NOMO-1 treated with DMSO at 0.1 percent for 48 hours (cell line): ENCODE results near the gene EDAR.

Source experiments
- DNase-seq: peaks from one replicate; lab custom pipeline; 2025; ENCODE audit not compliant: unreplicated experiment; lab: John Stamatoyannopoulos, UW

EDAR gene

DNA sequence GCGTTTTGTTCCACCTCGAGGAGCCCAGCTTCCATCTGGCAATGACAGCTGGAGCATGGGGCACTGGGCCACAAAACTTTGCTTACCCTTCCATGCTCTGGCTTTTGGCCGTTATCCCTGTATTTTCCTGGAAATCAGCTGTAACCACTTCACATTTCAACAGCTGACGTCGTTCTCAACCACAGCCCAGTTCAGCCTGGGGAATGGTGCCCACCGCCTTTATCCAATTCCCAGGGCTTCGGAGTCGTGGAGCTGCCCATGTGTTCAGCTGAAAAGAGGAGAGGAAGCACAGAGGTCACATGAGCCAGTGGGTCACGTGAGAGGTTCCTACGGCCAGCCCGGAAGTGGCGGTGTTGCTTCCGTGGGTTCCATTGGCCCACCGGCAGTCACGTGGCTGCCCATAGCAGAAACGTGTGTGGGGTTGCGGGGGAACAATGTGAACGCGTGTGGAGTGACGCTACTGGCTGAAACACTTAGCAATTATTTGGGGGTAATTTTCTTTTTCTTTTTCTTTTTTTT lies 16.7 kb upstream of the EDAR start:
- DNase-seq: no peak

- no peak for DNase-seq
Measured at GRCh38 chr2:109001201-109001600, 12.2 kb upstream of the EDAR start.

DNA sequence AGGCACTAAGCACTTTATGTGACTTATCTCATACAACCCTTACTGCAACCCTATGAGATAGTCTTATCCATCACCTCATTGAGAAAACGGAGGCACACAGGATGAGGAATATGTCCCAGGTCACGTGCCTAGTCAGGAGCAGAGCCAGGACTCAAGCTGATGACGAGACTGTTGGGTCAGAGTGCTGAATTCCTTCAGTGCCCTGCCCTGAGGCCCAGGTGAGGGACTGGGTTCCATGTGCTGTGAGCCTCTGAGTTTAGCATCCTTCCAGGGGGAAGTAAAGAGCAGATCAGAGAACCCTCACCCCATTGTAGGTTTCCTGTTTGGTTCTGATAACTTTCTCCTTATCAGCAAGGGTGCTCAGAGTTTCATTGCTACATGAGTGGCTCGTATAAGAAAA lies 11.7 kb upstream of the EDAR start:
- no peak for DNase-seq

GRCh38 chr2:108998911-108999310 lies 9.9 kb upstream of the EDAR start:
- DNase-seq: no peak

DNA sequence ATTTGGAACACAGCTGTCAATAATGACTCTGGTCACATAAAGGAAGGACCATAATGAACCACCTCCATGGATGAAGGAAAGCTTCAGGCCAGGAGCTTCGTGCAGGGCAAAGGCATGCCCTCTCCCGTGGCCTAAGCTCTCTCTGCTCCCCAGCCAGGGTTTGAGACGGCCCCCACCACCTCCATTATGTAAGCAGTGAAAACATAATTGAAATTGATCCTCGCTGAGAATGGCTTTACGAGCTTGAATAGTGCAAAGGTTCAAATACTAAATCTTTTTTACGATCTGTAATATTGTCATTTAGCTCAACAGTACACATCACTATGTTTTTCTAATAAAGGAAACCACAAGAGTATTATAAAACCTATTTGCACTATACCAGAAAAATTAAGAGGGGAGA lies 5.2 kb upstream of the EDAR start:
- DNase-seq: no peak

- no peak for DNase-seq
Measured at GRCh38 chr2:108993095-108993937, 4.3 kb upstream of the EDAR start.

- DNase-seq: no peak
Measured at GRCh38 chr2:108988076-108988795, 784 bp downstream of the EDAR start.

- DNase-seq: no peak
Measured at GRCh38 chr2:108986916-108987510, 2.0 kb downstream of the EDAR start.

- no peak for DNase-seq
Measured at GRCh38 chr2:108983610-108984009, 5.4 kb downstream of the EDAR start.

DNA sequence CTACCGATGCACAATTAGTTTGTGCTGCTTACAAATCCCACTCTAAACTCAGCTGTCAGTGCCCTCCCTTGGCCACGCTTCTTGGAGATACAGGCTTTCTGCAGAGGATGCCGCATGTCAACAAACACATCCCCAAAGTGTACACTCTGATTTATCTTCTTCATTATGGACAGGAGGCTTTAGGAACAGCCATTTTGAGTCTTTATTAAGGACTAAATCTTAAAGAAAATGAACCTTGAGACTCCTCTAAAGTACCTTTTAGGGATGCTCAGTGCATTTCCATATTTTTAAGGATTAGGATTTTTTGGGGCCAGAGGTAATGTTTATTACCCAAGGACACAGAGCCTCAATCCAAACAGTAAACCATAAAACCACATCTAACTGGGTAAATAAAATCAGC lies 6.0 kb downstream of the EDAR start:
- no peak for DNase-seq

GRCh38 chr2:108982259-108982679 lies 6.8 kb downstream of the EDAR start:
- DNase-seq: no peak

DNA sequence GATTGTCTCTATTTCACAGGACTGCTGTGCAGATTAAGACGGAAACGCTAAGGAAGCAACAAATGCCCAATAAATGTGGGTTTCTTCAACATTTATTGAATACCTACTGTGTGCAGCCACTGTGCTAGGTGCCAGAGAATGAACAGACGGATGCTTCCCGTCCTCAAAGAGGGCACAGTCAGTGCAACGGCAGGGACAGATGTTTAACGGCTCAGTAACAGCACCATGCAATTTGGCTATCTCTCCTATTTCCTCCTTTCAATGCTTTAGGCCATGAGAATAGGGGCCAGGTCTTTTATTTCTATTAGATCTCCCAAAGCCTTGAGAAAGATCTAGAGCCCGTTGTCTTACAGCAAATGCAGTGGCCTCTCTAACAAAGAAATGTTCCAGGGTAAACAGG lies 7.2 kb downstream of the EDAR start:
- DNase-seq: no peak

- no peak for DNase-seq
Measured at GRCh38 chr2:108980076-108980475, 8.9 kb downstream of the EDAR start.

GRCh38 chr2:108979461-108979860 lies 9.6 kb downstream of the EDAR start:
- no peak for DNase-seq

GRCh38 chr2:108978709-108979111 lies 10.3 kb downstream of the EDAR start:
- DNase-seq: no peak

DNA sequence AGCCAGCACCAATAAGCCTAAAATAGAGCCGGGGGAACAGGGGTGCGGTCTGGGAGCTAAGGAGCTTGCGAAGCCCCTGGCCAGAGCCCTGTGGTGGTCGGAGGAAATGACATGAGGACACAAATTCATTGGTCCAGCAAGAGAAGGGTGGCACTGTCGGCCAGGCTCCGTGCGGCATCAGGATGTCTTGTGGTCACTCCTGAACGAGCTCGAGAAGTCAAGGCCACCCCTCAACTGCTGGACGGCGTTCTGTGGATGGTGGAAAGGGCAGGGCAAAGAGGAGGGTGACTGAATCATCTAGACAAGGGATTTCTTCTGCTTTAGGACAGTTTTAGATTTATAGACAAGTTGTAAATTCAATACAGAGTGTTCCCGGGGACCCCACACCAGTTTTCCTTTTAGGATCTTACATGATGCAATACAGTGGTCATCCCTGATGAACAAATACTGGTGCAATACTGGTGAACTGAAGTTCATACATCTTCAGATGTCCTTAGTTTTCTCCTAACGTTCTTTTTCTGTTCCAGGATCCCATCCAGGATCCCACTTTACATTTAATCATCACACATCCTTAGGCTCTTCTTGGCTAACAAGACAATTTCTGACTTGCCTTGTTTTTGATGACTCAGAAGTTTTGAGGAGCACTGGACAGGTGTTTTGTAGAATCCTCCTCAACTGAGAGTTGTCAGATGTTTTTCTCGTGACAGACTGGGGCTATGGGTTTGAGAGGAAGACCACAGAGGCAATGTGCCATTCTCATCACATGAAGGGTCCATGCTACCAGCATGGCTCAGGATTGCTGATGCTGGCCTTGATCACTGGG lies 13.2 kb downstream of the EDAR start:
- DNase-seq: no peak

DNA sequence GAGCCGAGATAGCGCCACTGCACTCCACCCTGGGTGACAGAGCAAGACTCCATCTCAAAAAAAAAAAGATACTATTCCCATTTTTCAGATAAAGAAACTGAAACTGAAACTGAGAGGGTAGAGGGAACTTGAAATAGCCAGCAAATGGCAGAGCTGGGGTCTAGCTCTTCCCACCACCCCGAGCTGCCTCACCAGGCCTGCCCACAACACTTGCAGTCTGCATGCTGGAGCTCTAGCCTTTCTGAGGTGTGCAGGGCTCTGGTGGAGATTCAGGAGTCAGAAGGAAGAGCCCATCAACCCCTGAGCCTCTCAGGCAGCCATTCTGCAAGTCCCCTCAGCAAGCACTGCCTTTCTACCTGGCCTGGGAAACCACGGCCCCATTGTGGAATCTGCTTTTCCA lies 14.3 kb downstream of the EDAR start:
- no peak for DNase-seq

DNA sequence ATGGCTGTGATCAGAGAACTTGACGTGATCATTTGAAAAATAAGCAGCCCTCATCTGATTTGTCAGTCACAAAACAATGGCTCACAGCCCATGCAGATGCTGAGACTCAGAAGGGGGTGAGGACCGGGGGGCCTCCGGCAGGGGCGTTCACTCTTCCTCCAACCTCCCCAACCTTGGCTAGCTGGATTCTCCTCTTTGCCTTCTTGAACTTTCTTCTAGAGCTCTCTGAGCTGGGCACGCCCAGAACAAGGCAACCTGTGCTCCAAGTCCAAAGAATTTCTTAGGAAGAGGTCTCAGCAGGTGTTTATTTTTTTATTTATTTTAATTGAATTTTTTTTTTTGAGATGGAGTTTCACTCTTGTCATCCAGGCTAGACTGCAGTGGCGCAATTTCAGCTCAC lies 16.4 kb downstream of the EDAR start:
- no peak for DNase-seq

GRCh38 chr2:108971661-108972566 lies 17.1 kb downstream of the EDAR start:
- DNase-seq: no peak

GRCh38 chr2:108970369-108970768 lies 18.7 kb downstream of the EDAR start:
- no peak for DNase-seq
